Cortex of kidney (tissue), 1 donor: ENCODE results near the gene DAZAP1.
A peak's percentile ranks its signal among the peaks of the same experiment; 100 is the strongest.

Experiments
- DNase-seq: peaks from one replicate; lab custom pipeline; 2025; lab: John Stamatoyannopoulos, UW

Gene DAZAP1

DNA sequence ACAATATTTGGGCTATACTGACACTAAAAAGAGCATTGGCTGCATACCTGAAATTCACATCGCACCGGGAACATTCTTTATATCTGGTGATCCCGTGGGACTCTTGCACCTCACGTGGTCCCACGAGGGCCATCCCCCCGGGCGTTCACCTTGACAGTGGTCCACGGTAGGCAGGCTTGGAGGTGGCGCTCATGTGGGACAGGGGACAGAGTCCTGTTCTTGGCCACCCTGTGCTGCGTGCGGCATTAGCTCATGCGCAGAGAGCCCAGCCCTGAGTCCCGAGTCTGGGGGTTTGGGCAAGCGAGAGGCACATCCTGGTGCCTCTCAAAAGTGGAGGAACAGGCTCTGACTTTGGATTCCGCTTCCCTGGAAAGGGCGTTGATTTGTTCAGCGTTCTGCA is 13.5 kb upstream of the DAZAP1 start:
- no peak for DNase-seq

DNA sequence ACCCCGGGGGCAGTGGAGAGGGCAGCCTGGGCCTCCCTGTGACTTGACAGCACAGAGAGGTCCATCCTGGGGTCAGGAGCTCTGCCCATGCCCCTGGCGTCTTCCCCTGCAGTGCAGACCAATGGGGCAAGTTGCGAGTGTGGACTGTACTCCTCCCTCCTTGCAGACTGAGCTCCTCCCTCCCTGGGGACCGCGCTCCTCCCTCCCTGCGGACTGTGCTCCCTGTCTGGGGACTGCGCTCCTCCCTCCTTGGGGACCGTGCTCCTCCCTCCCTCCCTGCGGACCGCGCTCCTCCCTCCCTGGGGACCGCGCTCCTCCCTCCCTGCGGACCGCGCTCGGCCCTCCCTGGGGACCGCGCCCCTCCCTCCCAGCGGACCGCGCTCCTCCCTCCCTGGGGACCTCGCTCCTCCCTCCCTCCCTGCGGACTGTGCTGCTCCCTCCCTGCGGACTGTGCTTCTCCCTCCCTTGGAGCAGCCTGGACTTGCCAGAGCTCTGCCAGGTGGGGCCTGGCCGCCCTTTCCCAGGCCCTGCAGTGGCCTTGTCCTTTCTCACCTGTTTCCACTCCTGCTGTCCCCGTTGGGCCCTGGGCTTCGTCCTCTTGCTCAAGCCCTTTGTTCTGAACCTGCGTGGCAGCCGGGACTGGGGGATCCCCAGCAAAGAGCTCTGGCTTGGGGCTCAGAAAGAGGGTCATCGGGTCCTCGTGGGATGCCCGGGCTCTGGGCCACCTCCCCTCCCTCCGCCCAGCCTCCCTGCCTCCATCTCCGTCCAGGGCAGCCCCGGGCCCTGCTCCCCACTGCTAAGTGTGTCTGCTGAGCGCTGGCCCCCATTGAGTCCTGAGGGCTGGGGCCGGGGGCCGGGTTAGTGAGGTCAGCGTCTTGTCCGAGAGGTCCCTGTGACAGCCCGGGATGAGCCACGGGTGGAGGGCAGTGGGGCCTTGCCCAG is 12.9 kb upstream of the DAZAP1 start:
- DNase-seq = no peak

DNA sequence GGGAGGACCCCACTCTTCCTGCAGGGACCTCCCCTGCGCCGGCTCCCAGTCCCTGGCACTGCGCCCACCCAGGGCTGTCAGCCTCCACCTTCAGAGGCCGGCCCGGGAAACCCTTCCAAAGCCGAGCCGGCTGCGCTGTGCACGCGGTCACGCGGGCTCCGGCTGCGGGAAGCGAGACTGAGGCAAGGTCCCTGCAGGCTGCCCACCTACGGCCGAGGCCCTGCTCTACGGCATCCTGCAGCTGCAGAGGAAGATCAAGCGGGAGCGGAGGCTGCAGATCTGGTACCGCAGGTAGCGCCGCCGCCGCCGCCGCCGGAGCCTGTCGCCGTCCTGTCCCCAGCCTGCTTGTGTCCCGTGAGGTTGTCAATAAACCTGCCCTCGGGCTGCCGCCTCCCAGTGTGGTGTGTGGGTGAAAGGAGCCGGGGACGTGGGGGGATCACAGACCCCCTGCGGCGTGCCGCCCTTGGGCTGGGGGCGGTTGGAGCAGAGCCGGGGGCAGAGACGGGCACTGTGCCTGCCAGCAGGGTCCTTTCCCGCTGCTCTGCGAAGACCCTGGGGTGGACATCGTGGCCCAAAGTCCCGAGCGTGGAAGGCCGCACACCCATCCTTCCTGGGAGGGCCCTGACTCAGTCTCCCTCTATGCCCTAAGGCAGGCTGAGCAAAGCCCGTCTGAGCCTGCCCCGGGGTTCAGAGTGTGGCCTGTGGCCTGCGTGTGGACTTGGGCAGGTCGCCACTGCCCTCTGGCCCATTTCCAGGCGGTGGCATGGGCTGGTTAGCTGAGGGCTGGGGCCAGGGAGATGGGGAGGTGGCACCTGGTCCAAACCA is 12.0 kb upstream of the DAZAP1 start:
- DNase-seq = no peak

DNA sequence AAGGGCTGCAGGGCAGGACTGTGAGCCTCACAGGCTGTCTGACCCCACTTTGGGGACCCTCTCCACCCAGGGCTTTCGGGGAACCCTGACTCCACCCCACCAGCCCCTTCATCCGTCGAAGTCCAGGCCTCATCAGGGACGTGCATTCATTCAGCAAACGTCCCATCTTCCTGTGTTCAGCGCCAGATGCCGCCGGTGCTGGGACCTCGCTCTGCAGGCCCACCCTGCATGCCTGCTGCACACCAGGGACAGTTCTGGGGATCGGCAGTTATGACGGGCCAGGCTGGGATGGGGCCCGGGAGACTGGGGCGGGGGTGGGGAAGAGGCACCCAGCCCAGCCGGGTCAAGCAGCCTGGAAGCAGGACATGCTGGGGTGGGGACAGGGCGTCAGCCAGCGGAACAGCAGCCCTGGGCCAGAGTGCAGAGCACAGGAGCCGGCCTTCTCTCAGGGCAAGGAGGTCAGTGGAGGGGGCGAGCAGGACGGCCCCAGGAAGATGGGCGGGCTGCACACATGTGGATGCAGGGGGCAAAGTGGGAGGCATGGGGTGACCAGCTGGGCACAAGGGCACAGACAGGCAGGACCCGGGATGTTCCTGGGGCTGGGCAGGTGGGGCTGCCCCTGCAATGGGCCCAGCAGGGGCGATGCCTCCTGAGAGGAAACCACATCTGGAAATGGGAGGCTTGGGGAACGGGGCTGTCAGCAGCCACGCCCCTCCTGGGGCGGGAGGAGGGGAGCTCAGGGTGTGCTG is 11.2 kb upstream of the DAZAP1 start:
- no peak for DNase-seq

DNA sequence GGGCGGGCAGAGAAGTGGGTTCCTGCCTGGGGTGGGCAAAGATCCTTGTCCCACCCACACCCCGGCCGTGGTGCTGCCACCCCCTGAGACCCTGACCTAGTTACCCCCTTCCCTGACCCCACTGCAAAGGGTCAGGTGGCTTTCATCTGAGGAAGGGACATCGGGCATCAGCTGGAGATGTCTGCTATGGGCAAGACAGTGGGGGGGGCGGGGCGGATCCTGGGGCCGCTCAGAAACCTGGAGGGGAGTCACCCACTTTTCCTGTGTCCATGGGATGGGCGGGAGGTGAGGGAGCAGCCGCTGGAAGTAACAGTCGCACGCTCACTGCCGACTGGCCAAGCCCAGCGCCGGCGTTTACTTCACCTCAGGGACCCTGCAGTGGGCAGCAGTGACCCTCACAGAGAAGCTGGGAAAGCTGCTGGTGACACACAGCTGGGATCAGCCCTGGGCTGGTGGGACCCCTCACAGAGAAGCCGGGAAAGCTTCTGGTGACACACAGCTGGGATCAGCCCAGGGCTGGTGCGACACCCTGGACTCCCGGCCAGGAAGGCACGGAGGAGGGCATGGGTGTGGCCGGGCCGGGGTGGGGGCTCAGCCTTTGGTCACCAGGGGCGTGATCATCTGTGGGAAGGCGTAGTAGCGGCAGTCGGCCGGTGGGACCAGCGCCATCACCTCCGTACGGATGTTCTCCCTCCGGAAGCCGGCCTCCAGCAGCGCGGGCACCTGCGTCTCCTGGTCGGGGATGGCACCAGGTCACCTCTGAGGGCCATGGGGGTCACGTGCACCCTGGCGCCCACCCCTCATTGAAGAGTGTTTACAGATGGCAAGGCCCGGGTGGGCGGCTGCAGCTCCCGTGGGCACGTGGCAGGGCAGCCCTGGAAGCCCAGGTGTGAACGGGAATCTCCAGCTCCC is 10.4 kb upstream of the DAZAP1 start:
- no peak for DNase-seq

DNA sequence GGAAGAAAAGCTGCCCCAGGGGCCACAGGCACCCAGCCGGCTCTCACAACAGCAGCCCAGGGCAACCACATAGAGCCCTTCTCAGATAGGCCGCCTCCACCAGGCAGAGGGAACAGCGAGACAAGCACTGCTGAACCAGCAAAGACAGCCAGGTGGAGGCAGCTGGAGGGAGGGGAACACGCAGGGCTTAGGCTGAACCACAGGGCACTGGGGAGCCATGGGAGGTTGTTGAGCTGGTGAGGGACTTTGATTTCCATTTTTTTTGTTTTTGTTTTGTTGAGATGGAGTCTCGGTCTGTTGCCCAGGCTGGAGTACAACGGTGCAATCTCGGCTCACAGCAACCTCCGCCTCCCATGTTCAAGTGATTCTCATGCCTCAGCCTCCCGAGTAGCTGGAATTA is 9.5 kb upstream of the DAZAP1 start:
- DNase-seq = no peak

DNA sequence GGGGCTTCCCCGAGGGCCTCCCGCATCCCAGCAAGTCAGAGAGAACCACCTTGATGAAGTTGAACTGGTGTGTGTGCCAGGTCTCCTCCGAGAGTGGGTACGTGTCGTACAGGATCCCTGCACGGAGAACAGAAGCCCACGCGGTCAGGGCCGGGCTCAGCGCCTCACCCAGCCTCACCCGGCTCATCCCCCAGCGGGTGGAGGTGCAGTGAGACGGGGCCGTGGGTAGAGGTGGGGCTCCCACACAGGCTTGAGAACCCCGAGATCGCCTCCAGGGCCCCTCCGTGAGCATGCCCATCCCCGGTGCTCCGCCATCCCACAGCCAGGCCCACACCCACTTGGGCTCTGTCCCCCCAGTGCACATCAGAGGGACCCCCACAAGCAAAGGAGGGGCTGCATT is 8.3 kb upstream of the DAZAP1 start:
- DNase-seq = no peak

DNA sequence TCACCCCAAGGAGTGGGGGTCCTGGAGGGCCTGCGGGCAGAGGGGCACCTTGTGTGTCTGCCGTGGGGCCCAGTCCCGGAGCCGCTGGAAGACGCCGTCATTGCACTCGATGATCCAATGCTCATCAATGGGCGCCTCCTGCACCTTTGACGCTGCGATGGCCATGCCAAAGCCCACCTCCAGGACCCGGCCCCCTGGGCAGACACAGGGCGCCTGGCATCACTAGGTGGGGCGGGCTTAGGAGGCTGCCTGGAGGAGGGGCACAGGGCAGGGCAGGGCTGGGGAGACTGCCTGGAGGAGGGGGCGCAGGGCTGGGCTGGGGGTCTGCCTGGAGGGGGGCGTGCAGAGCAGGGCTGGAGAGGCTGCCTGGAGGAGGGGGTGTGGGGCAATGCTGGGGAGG is 7.6 kb upstream of the DAZAP1 start:
- no peak for DNase-seq

DNA sequence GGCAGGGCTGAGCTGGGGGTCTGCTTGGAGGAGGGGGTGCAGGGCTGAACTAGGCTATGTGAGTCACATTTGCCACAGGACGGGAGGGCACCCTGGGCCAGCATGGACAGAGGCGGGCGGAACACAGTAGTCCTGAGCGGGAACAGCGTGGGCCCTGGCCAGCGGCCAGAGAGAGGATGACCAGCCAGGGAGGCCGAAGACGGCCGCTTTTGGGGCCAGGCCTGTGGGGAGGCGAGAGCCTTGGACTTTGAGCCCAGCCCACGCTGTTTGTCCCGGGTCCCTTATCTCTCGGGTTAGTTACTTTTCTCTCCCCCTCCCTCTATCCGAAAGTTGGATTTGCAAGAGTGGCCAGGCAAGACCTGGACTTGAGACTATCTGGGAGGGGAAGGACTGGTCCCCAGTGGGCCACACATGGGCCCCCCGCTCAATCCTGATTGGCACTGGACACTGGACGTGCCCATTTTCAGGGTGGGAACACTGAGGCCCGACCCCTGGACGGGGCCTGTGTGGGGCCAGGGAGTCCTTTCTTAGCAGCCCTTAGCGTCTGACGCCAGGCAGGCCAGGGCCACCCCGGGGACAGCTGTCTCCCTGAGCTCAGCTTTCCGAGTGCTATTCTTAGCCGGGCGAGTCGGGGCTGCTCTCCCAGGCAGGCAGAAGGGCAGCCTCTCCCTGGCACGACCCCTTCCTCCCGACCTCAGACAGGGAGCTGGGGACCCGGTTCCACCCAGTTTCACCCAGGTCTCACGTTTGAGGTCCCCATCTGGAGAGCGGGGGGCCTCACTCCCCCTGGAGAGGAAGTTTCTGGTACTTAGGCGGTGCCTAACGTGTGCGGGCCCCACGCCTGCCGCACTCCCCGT is 6.9 kb upstream of the DAZAP1 start:
- no peak for DNase-seq

DNA sequence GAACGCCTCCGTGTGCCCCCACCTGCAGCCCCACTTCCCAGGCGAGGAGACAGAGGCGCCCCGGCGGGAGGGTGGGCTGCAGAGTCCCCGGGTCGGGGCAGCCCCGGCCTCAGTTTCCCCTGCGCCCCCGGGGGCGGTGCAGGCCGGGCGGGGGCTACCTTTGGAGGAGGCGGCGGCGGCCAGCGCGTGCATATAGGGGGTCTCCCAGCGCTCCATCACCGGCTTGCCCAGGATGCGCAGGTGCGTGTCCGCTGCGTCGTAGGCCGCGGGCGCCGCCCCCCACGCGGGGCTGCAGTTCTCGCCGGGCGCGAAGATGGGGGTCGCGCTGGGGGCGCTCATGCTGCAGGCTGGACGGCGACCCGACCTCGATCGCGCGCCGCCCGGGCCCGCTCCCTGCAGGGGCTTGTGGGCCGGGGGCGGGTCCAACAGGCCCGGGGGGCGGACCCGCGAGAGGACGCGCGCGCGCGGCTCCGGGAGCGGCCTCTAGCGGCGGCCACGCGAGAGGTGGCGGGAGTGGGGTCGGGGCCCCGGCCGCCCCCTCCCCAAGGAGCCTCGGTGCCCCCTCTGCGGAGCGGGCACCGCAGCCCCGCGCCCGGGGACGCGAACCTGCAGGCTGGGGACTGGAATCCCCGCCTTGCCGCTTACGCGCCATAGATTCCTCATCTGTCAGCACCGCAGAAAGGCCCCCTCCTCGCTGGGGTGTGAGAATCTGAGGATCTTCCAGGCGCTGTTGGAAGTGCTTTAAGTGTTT is 6.1 kb upstream of the DAZAP1 start, which contains the start of gene GAMT:
TSS of gene GAMT (minus strand) at position 405 of the 751 bp plus-strand sequence. CDS start at position 339, 66 bp downstream.
- DNase-seq = no peak

DNA sequence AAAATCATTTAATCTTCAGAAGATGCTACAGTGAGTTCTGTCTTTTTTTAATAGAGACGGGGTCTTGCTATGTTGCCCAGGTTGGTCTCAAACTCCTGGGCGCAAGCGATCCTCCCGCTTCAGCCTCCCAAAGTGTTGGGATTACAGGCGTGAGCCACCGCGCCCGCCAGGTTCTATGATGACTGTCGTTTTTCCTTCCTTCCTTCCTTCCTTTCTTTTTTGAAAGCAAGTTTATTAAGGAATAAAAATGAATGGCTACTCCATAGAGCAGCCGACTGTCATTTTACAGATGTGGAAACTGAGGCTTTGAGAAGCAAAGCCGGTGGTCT is 5.5 kb upstream of the DAZAP1 start:
- DNase-seq = no peak

DNA sequence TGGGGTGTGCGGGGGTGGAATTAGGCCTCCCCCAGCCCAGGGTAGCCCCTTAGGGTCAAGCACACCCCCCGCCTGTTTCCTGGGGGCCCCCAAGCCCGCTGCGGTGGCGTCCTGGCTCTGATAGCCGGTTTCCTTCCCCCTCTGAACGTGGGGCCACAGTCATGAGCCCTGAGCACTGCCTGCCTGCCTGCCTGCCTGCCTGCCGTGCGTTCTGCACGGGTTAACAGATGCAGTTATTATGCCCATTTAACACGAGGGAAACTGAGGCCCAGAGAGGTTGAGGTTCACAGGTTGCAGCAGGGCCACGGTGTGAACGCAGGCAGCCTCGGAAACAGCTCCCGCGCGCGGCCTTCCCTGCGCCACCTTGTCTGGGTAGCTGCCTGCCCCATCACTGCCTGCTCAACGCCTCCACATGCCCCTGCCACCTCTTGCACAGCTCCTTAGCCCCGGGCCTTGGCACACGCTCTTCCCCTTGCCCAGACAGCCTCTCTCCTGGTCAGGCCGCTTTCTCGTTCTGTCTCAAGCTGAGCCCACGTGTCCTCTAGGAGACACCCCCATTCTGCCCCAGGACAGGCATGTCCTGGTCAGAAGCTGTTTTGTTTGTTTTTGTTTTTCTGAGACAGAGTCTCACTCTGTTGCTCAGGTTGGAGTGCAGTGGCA is 4.8 kb upstream of the DAZAP1 start:
- DNase-seq = no peak

DNA sequence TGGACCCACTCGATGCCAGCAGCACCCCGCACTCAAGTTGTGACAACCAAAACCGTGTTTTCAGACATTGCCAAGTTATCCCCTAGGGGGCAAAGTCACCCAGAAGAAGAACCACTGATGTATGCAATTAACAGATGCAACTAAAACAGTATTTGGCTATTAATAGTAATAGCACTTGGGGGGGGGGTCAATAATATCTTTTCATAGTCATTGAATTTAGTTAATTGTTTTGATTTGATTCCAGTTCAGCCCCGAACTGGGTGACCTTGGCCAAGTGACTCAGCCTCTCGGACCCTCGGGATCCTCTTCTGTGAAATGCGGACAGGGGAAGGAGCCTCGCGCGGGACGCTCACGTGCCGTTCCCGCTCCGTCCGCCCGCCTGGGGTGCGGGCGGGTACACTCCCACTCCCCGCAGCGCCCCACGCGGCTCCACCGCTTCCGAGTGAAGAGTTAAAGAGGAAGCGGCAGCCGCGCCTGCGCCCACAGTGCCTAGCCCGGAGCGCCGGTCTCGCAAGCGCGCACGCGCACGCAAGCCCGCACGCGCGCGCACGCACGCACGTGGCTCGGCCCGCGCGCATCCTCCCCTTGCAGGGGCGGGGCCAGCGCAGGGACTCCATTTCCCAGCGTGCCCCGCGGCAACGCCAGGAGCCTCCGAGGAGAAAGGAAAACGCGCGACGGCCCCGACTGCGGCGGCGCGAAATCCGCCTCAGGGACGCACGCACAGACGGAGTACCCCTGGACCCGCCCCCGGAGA is 435 bp upstream of the DAZAP1 start:
- DNase-seq = peak; percentile 99

DNA sequence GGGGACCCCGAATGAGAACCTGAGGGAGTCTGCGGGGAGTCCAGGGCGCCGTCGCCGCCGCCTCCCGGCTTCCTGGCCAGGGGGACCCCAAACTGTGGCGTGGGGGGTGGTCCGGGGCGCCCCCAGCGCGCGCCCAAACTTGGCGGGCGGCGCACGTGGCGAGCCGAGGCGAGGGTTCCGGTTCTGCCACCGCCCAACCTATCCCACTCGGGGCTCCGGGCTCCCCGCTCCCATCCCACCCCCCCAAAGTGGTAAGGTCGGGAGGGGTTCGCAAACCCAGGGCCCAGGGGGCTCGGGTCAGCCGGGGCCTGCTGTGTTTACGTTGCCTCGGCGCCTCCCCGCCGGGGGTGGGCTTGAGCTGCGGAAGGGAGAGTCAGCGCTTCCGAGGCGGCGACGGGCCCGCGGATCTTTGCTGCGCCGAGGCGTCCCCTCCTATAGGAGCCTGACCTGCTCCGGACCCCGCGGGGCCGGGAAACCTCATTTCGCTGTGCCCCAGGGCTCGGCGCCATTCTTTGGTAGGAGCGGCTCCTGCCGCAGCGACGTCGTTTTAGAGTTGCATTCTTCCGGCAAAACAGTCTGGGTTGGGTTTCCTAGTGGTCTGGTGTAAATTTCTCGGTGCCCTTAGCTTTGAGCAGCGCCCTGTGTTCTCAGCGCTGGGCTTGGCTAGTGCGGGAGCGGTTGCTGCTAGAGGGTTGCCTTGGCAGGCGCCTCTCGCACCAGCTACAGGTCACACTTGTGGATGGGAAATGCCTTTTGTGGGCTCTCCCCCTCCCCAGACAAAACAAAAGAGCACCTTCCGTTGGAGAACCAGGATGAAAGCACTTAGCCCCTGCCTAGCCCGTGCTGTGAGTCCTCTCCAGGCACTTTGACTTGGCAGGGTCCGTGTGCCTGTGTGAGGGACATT is 1.2 kb downstream of the DAZAP1 start:
- DNase-seq = no peak

DNA sequence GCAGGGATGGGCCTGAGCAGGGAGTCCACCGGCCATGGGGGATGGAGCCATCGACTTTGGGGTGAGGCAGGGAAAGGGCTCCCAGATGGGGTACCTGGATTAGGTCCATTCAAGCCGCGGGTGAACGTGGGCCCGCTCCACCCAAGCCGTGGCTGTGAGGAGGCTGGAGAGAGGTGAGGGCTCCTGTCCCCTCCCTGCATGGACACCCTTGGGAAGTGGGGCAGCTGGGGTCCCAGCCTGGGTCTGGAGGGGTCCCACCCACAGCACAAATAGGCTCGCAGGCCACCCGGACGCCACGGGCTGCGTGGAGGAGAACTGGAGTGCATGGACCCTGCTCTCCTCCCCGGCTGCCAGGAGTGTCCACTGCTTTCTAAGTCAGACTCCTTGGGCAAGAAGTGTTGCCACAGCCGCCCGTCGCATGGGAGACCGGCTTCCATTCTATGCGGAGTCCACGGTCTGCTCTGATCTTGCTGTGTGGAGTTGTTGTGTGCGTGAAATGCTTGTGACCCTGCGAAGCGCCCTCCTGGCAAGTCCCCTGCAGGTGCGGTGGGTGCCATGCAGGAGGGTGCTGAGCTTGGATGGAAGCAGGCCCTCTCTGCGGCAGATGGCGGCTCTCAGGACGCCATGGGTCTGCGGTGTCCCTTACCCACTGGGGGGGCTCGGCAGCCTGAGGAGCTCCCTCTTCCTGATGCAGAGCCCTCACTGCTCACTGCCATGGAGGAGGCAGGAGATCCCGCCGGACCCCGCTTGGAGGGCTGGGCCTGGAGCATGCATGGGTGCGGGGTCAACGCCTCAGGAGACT is 2.0 kb downstream of the DAZAP1 start:
- no peak for DNase-seq

DNA sequence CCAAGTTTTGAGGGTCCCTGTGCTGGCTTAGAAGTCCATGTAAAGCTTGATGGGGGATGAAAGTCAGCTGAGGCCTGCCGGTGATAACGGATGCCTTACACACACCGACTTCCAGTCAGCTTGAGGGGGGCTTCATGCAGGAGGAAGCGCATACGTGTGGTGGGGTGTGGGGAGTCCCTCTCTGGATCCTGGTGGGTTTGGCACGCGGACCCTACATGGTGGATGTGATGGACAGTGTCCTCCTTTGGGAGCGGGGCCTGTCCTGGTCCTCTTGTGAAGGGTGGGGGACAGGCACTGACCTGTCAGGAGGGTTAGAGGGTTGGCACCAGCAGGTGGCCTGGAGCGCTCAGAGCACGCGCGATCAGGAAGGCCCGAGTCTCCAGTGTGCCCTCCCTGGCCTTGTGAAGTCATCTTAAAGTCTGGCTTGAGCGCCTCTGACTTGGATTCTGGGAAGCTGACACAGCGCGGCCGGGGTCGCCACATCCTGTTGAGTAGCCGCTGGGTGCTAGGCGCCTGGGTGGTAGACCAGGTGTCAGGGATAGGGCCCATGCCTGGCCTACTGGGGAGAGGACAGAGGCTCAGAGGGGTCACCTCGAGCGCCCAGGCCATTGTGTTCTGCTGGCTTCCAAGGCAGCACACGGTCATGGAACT is 2.9 kb downstream of the DAZAP1 start:
- DNase-seq = no peak
